Stimulated activated CD4-positive, alpha-beta T cell treated with anti-CD3 and anti-CD28 coated beads, Interleukin-1b, Interleukin-23, amount 100 ng/mL, for 24 hours (primary cell): ENCODE data around the gene PMF1.

Experiments
- DNase-seq, 4 experiments: peaks; one replicate each; pipeline ENCODE4 v3.0.0-alpha.2; 2020; ENCODE audit warnings: low read depth in 4 of 4, low spot score in 1 of 4

PMF1 gene

GRCh38 chr1:156233426-156234127 lies 20.8 kb downstream of the PMF1 start:
- DNase-seq: no peak

GRCh38 chr1:156236164-156236563 lies 23.4 kb downstream of the PMF1 start:
- DNase-seq: no peak

GRCh38 chr1:156238248-156238647 lies 25.4 kb downstream of the PMF1 start:
- DNase-seq: no peak

- no peak for DNase-seq
These were observed 28.6 kb downstream of the PMF1 start for GRCh38 chr1:156241311-156241811.

- no peak for DNase-seq
These were observed 29.1 kb downstream of the PMF1 start, which contains the start of gene BGLAP for GRCh38 chr1:156241926-156242325. BGLAP (plus strand) TSS chr1:156242184; CDS start chr1:156242232, 48 bp downstream.

- no peak for DNase-seq
These were observed 29.9 kb downstream of the PMF1 start for GRCh38 chr1:156242738-156243137.

- no peak for DNase-seq
These were observed 31.3 kb downstream of the PMF1 start for GRCh38 chr1:156244126-156244525.

- no peak for DNase-seq
These were observed 31.9 kb downstream of the PMF1 start for GRCh38 chr1:156244712-156245111.

- no peak for DNase-seq
These were observed 32.8 kb downstream of the PMF1 start for GRCh38 chr1:156245451-156246232.

GRCh38 chr1:156246241-156246780 lies 33.5 kb downstream of the PMF1 start:
- DNase-seq: no peak

- DNase-seq: no peak
These were observed 34.1 kb downstream of the PMF1 start for GRCh38 chr1:156246781-156247459.

- no peak for DNase-seq
These were observed 34.9 kb downstream of the PMF1 start, which contains the start of gene PAQR6 for GRCh38 chr1:156247460-156248322. PAQR6 (minus strand) TSS chr1:156248056; CDS start chr1:156246731, 1,325 bp downstream.

GRCh38 chr1:156248323-156248683 lies 35.5 kb downstream of the PMF1 start:
- DNase-seq: no peak

- DNase-seq: no peak
These were observed 36.8 kb downstream of the PMF1 start for GRCh38 chr1:156249593-156249992.

- DNase-seq: no peak
These were observed 38.7 kb downstream of the PMF1 start for GRCh38 chr1:156251527-156251926.

GRCh38 chr1:156253634-156254033 lies 40.8 kb downstream of the PMF1 start:
- DNase-seq: no peak

- no peak for DNase-seq
These were observed 44.9 kb downstream of the PMF1 start for GRCh38 chr1:156257711-156258110.

- no peak for DNase-seq
These were observed 46.1 kb downstream of the PMF1 start for GRCh38 chr1:156258859-156259258.

- DNase-seq: no peak
These were observed 47.0 kb downstream of the PMF1 start for GRCh38 chr1:156259805-156260204.

- DNase-seq: no peak
These were observed 48.1 kb downstream of the PMF1 start for GRCh38 chr1:156260896-156261295.
